HG03354 (cell line): ENCODE results near the gene GIT1.

Experiments
- ATAC-seq: cut with Tn5 transposase; IDR thresholded peaks from one replicate; pipeline ENCODE4 v1.9.1; 2021; ENCODE audit warnings: mild to moderate bottlenecking; ENCODE audit not compliant: unreplicated experiment, poor library complexity, severe bottlenecking

The GIT1 gene

GRCh38 chr17:29549177-29549923 is 40.1 kb downstream of the GIT1 start:
- no peak for ATAC-seq

- no peak for ATAC-seq
Measured at GRCh38 chr17:29546830-29547229, 42.6 kb downstream of the GIT1 start.

GRCh38 chr17:29546085-29546484 is 43.4 kb downstream of the GIT1 start:
- ATAC-seq, result no peak

- no peak for ATAC-seq
Measured at GRCh38 chr17:29544066-29544465, 45.4 kb downstream of the GIT1 start.

- ATAC-seq, result no peak
Measured at GRCh38 chr17:29533976-29534375, 55.5 kb downstream of the GIT1 start.

- no peak for ATAC-seq
Measured at GRCh38 chr17:29526322-29526721, 63.1 kb downstream of the GIT1 start.

- ATAC-seq, result no peak
Measured at GRCh38 chr17:29524692-29525091, 64.8 kb downstream of the GIT1 start.
